SHP77 treated with DMSO at 0.1 percent for 48 hours (cell line): ENCODE results near the gene PAX3.

Experiments used
- DNase-seq: peaks from one replicate; lab custom pipeline; 2025; lab: John Stamatoyannopoulos, UW

Gene PAX3

GRCh38 chr2:222296911-222297599, 1.7 kb downstream of the PAX3 start:
- DNase-seq, result no peak

GRCh38 chr2:222296311-222296741, 2.5 kb downstream of the PAX3 start:
- no peak for DNase-seq

GRCh38 chr2:222295368-222296062, 3.3 kb downstream of the PAX3 start:
- no peak for DNase-seq

- DNase-seq, result no peak
These were observed 3.8 kb downstream of the PAX3 start for GRCh38 chr2:222294996-222295367.

- DNase-seq, result no peak
These were observed 4.9 kb downstream of the PAX3 start for GRCh38 chr2:222293660-222294630.

- DNase-seq, result no peak
These were observed 6.4 kb downstream of the PAX3 start for GRCh38 chr2:222292149-222293134.

- no peak for DNase-seq
These were observed 7.3 kb downstream of the PAX3 start for GRCh38 chr2:222291485-222291841.

GRCh38 chr2:222290736-222291484, 7.9 kb downstream of the PAX3 start:
- DNase-seq, result no peak

GRCh38 chr2:222290401-222290735, 8.4 kb downstream of the PAX3 start:
- DNase-seq, result no peak

- no peak for DNase-seq
These were observed 9.3 kb downstream of the PAX3 start for GRCh38 chr2:222289278-222290160.

GRCh38 chr2:222288590-222289277, 10.1 kb downstream of the PAX3 start:
- no peak for DNase-seq

- DNase-seq, result no peak
These were observed 10.8 kb downstream of the PAX3 start for GRCh38 chr2:222287862-222288479.

GRCh38 chr2:222284466-222284865, 14.3 kb downstream of the PAX3 start:
- DNase-seq, result no peak

- DNase-seq, result no peak
These were observed 15.2 kb downstream of the PAX3 start for GRCh38 chr2:222283634-222284033.

GRCh38 chr2:222281506-222281905, 17.3 kb downstream of the PAX3 start:
- no peak for DNase-seq

GRCh38 chr2:222280795-222281194, 18.0 kb downstream of the PAX3 start:
- DNase-seq, result no peak

GRCh38 chr2:222272446-222273015, 26.3 kb downstream of the PAX3 start:
- DNase-seq, result no peak

- DNase-seq, result no peak
These were observed 26.9 kb downstream of the PAX3 start for GRCh38 chr2:222271854-222272253.
